Smooth muscle cell (in vitro differentiated cells): Measurements from ENCODE around the gene EXOC5. TPM values are rescaled to one million over a fixed set of nuclear protein-coding genes. Genes with fewer than 3 reads are reported as not detected.

Source experiments
- DNase-seq: peaks from one replicate; lab custom pipeline; 2025; ENCODE audit not compliant: unreplicated experiment; lab: John Stamatoyannopoulos, UW
- H2AFZ ChIP-seq: fragments of 200-600 bp; sonication (generic); 2 replicates; pipeline ENCODE4 v1.6.0; 2016; ENCODE audit warnings: antibody characterized with exemption, low read depth, mild to moderate bottlenecking
- H3F3A ChIP-seq: fragments of 200-600 bp; sonication (generic); 2 replicates; pipeline ENCODE4 v1.6.0; 2017; ENCODE audit warnings: antibody characterized with exemption, low read depth
- H3K27ac ChIP-seq: fragments of 200-600 bp; sonication (generic); 2 replicates; pipeline ENCODE4 v1.5.1; 2016; ENCODE audit warnings: low read depth, mild to moderate bottlenecking
- H3K27me3 ChIP-seq: fragments of 200-600 bp; sonication (generic); 2 replicates; pipeline ENCODE4 v1.6.1; 2016; ENCODE audit warnings: low read depth, mild to moderate bottlenecking
- H3K36me3 ChIP-seq: fragments of 200-600 bp; sonication (generic); 2 replicates; pipeline ENCODE4 v1.5.1; 2016; ENCODE audit warnings: low read depth
- H3K4me1 ChIP-seq: fragments of 200-600 bp; sonication (generic); 2 replicates; pipeline ENCODE4 v1.5.1; 2016; ENCODE audit warnings: low read depth
- H3K4me2 ChIP-seq: fragments of 200-600 bp; sonication (generic); 2 replicates; pipeline ENCODE4 v1.6.0; 2016; ENCODE audit warnings: mild to moderate bottlenecking
- H3K4me3 ChIP-seq: fragments of 200-600 bp; sonication (generic); 2 replicates; pipeline ENCODE4 v1.5.1; 2016; ENCODE audit warnings: mild to moderate bottlenecking
- H3K79me2 ChIP-seq: fragments of 200-600 bp; sonication (generic); 2 replicates; pipeline ENCODE4 v1.6.0; 2016; ENCODE audit warnings: low read depth, mild to moderate bottlenecking
- H3K9ac ChIP-seq: fragments of 200-600 bp; sonication (generic); 2 replicates; pipeline ENCODE4 v1.6.0; 2016; ENCODE audit warnings: low read depth
- H3K9me3 ChIP-seq: fragments of 200-600 bp; sonication (generic); replicated peaks from 2 replicates; pipeline ENCODE4 v1.5.1; 2016; ENCODE audit warnings: low read depth
- H4K20me1 ChIP-seq: fragments of 200-600 bp; sonication (generic); 2 replicates; pipeline ENCODE4 v1.6.0; 2016; ENCODE audit warnings: low read depth
- WGBS: methylation state at CpG from one replicate; pipeline ENCODE4 v1.1.7; 2016; ENCODE audit warnings: low lambda C conversion rate; 5-methylcytosine and 5-hydroxymethylcytosine counted together
- polyA plus RNA-seq: library from polyadenylated mRNA; unstranded; fragments of >200 nt; fragmentation: Nextera tagmentation; extraction: Ambion mirVana; gene quantifications from 2 replicates; pipeline ENCODE4 v1.2.1, GENCODE V29; 2016
- total RNA-seq: library from RNA; depleted of rRNA; stranded (reverse); fragments of >200 nt; gene quantifications from 2 replicates; pipeline ENCODE4 v1.2.3, GENCODE V29; 2014
- TF ChIP-seq, protein P1 (sequence below): fragments of 200-600 bp; sonication (generic); IDR thresholded peaks from 2 replicates; pipeline ENCODE4 v1.5.1; 2017; ENCODE audit warnings: borderline replicate concordance, mild to moderate bottlenecking, antibody characterized with exemption; ENCODE audit not compliant: insufficient read depth, poor library complexity, severe bottlenecking

Gene EXOC5
- total and polyA plus RNA-seq, 2 experiments from 2014 or later = 50.6 to 56.4 TPM

DNA sequence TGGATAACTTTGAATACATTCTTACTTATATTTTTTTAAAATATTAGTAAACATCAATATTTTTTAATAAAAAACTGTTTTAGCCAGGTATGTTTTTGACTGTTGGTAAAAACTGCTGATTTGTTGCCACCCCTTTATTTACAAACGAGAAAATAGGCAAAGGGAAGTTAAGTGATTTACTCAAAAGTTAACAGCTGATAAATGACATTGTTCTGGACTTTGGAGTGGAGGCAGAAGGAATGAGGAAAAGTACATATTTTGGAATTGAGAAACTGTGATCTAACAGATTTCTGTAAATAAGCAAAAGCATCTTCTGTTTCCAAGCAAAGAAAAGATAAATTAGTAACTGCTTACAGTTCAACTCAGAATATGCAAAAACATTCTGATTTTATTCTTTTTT, 4.5 kb upstream of the EXOC5 start:
- Histone ChIP-seq H3K4me2 (no peak overlapping the region), H3K79me2 (peaks cover 57% of the 10 kb centered on the region), H2AFZ (no peak overlapping the region), H3K27ac (no peak overlapping the region), H3K4me1 (peaks cover 21% of the 10 kb centered on the region), H3F3A (peaks cover 5% of the 10 kb centered on the region), H3K9me3 (no peaks in the 10 kb centered on the region), H4K20me1 (peaks cover 23% of the 10 kb centered on the region), H3K36me3 (peaks cover 11% of the 10 kb centered on the region), H3K9ac (no peak overlapping the region), H3K4me3 (no peak overlapping the region), H3K27me3 (no peaks in the 10 kb centered on the region)
- TF ChIP-seq, protein P1, sequence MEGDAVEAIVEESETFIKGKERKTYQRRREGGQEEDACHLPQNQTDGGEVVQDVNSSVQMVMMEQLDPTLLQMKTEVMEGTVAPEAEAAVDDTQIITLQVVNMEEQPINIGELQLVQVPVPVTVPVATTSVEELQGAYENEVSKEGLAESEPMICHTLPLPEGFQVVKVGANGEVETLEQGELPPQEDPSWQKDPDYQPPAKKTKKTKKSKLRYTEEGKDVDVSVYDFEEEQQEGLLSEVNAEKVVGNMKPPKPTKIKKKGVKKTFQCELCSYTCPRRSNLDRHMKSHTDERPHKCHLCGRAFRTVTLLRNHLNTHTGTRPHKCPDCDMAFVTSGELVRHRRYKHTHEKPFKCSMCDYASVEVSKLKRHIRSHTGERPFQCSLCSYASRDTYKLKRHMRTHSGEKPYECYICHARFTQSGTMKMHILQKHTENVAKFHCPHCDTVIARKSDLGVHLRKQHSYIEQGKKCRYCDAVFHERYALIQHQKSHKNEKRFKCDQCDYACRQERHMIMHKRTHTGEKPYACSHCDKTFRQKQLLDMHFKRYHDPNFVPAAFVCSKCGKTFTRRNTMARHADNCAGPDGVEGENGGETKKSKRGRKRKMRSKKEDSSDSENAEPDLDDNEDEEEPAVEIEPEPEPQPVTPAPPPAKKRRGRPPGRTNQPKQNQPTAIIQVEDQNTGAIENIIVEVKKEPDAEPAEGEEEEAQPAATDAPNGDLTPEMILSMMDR = no peak
- WGBS = 92% methylated on average over 1 of the region's 1 CpG
- no peak for DNase-seq

DNA sequence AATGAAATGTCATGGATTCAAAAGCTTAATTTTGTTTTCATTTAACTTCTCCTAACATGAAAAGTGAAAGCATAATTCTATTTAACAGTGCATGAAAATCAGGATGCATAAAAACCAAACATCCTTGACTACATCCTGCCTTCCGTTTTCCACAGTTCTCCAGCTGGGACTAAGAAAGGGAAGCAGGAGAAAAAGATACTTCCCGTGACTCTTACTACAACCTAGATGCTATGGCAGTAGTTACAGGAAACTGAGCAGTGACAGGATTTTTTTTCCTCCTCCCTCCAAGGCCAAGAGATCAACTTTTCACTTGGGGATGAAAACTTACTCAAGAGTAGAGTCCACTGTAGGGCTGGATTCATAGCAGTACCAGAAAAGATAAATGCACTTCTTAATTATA, 2.6 kb downstream of the EXOC5 start:
- Histone ChIP-seq H3K4me2 (no peak overlapping the region), H3K27ac (no peak overlapping the region), H3K79me2 (peaks cover 83% of the 10 kb centered on the region), H2AFZ (no peak overlapping the region), H3K4me3 (no peak overlapping the region), H3K9ac (no peak overlapping the region), H3K9me3 (no peaks in the 10 kb centered on the region), H3K4me1 (peaks cover 45% of the 10 kb centered on the region), H3K27me3 (no peaks in the 10 kb centered on the region), H4K20me1 (peaks cover 55% of the 10 kb centered on the region), H3K36me3 (no peaks in the 10 kb centered on the region), H3F3A (peaks cover 5% of the 10 kb centered on the region)
- DNase-seq = no peak
- TF ChIP-seq, protein P1 = no peak
- 63% methylated on average over 2 of the region's 2 CpGs for WGBS

DNA sequence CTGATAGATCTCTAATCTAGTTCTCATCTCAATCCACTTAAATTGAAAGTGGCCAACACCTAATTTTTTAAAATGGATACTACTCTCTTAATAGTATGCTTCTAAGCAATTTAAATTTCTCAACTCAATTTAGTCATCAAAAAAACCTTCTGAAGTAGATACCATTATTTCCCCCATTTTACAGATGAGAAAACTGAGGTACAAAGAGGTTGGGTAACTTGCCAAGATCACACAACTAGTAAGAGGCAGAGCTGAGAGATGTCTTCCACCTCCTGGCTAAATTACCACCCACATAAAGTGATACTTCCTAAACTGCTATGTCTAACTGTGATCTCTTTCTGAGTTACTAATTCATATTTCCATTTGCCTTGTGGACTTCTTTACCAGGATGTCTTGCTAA, 6.6 kb downstream of the EXOC5 start:
- H3K27me3 ChIP-seq = no peaks in the 10 kb centered on the region
- H3K27ac ChIP-seq = no peak overlapping the region
- H3K9me3 ChIP-seq = no peaks in the 10 kb centered on the region
- H3K4me1 ChIP-seq = peaks cover 33% of the 10 kb centered on the region
- no peak overlapping the region for H3K4me3 ChIP-seq
- no peaks in the 10 kb centered on the region for H3K36me3 ChIP-seq
- no peak overlapping the region for H3K4me2 ChIP-seq
- peaks cover 93% of the 10 kb centered on the region for H3K79me2 ChIP-seq
- peaks cover 86% of the 10 kb centered on the region for H4K20me1 ChIP-seq
- no peaks in the 10 kb centered on the region for H3F3A ChIP-seq
- TF ChIP-seq, protein P1 = no peak
- no peak overlapping the region for H2AFZ ChIP-seq
- no peak overlapping the region for H3K9ac ChIP-seq
- DNase-seq = no peak

DNA sequence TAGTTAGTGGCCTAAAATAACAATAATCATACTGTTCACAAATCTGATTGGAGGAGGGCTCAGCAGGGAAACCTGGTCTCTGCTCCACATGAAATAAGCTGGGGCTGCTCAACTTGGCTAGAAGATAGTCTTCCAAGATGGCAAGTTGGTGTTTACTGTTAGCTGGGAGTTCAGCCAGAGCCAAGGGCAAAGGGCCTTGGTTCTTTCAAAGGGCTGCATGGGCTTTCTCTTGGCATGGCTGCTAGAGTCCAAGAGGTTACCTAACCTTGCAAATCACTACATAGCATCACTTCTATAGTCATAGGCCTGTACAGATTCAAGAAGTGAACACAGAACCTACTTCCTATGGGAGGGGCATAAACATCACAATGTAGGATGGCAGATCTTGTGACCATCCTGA, 7.1 kb downstream of the EXOC5 start:
- Histone ChIP-seq H3F3A (no peaks in the 10 kb centered on the region), H3K36me3 (no peaks in the 10 kb centered on the region), H3K27me3 (no peaks in the 10 kb centered on the region), H3K9me3 (no peaks in the 10 kb centered on the region), H3K9ac (no peak overlapping the region), H3K4me1 (peaks cover 28% of the 10 kb centered on the region), H3K4me2 (no peak overlapping the region), H3K27ac (no peak overlapping the region), H2AFZ (no peak overlapping the region), H3K4me3 (no peak overlapping the region), H3K79me2 (peaks cover 93% of the 10 kb centered on the region), H4K20me1 (peaks cover 91% of the 10 kb centered on the region)
- no peak for DNase-seq
- TF ChIP-seq, protein P1 = no peak
